ENCODE measurements around the gene LACTB.

LACTB gene

DNA sequence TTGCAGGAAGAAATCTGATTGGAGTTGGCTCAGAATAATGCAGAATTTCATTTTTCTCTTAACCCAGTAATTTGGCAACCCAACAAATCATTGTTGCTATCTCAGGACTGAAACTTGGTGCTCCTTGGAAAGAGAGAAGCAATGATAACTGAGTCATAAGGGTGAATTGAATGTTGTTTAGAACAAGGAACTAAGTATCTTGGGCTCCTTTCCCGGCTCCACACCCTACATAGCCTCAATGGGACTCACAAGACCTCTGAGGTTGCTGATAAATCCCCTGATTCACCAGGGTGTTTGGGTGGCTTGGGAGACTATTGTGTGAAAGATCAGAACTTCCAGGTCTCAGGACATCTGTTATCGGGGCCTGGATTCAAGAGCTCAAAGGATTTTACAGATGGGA is 60.0 kb downstream of the LACTB start:
- no peak for DNase-seq

DNA sequence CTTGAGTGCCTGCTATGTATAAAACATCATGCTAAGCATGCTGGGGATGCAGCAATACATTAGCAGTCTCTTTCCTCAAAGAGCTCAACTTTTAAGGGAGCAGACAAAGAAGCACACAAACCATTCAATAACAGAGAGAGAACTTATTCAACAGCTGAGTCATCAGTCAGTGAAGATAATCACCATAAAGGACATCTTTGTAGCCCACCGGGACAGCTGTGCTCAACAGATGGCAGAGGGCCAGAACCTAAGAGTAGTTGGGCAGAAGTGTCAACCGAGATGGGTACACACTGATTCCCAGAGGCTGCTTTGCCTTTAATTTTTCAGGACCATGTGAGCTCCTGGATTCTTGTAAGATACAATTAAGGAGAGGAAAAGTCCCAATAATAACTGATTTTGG is 63.5 kb downstream of the LACTB start:
- DNase-seq: no peak

DNA sequence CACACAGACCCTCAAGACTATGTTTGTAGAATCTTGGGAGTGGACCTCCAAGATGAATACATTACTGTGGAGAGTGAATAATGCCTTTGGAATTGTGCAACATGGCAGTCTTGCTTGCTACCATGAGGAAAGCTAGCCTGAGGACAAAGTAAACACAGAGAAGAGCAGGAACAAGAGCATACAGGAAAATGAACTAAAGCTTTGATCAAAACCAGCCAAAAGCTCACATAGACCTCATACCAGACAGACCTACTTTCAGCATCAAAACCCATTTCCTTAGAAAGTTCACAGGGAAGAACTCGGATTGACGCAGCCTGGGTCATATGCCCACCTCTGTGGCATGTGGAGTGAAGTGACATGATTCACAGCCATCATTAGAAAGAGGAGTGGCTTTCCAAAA is 64.4 kb downstream of the LACTB start:
- peak; percentile 80 for DNase-seq

DNA sequence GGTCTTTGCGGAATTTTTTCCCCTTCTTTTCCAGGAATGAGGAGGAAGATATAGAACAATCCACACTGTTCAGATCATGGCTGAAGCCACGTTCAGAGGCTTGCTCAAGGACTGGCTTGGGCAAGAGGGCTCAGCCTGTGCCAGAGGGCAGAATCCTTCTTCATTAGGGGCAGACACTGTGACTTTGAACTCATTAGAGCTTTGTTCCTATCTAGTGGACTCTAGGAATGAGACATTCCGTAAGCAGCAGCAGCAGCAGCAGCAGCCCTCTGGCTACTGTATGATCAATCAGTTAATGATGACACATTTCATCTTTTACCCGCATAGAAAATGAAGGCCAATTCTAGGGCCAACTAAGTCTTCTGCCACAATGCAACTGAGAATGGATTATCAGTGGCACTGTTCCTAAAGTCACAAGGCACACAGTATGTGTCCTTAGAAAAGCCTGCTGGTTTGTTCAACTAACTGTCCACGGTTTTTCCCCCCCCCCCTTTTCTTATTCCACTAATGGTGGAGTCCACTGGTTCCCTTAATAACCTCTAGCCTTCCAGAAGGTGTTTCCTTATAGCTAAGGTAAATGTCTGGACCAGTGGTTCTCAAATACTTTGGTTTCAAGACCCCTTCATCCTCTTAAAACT is 66.0 kb downstream of the LACTB start:
- DNase-seq: no peak

DNA sequence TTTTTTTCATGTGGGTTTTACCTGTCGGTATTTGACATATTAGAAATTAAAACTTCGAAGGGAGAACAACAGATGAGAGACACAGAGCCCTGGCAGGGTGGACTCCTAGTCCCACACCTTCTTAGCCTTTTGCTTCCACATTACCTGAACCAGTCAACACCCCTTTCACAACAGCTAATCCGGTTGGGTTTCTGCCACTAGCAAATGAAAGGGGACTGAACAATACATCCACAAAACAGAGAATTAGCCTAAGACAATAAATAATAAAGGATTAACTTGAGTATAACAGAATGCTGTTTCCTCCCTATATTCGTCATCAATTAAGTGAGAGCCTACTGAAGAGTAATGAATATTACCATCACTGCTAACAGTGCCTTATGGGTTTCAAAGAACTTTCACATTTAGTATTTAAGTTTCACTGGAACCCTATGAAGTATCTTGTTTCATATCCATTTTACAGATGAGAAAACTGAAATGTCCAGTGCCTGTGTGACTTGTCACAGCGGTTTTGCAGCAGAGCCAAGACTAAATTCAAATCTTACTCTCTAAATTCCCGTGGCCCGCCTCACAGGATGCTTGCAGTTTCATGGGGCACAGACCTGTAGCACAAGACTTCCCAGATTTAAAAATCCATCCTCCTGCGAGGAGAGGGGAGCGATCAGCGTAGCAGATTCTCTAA is 66.7 kb downstream of the LACTB start:
- DNase-seq: no peak

DNA sequence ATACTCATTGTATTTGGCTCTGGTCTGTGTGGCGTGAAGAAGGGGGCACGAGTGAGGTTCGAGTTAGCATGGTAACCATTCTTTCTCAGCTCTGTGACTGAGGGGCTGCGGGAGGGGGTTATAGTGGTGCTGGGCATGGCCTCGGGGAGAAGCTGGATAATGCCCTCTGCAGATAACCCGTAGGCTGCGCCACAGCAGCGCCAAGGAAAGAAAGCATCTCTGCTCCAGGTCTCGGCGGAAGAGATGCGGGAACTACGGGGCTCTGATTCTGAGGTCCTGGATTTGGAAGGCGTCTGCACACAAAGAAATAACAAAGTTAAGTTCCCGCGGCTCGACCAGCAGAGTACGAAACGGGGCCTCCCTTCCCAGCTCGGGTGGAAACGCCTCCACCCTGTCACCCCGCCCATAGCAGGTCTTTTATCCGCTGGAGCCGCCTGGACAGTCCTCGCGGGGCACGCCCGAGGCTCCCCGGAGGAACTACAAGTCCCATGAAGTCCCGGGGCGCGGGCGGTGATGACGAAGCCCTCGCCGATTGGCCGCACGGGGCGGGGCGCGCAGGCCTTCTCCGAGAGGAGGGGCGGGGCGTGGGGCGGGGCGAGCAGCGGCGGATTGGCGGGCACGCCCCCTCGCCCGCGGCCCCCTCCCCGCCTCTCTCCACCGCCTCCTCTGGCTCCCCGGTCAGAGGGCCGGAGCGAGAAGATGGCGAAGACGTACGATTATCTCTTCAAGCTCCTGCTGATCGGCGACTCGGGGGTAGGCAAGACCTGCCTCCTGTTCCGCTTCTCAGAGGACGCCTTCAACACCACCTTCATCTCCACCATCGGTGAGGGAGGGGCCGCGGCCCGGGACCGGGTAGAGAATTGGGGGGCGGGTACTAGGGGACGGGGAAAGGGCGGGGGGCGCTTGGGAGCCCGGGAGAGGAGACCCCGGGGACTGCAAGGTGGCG is 67.5 kb downstream of the LACTB start, which contains the start of gene RAB8B:
TSS of gene RAB8B (plus strand) at position 681 of the 946 bp plus-strand sequence. CDS start at position 700, 19 bp downstream.
- DNase-seq: peak; percentile 95

DNA sequence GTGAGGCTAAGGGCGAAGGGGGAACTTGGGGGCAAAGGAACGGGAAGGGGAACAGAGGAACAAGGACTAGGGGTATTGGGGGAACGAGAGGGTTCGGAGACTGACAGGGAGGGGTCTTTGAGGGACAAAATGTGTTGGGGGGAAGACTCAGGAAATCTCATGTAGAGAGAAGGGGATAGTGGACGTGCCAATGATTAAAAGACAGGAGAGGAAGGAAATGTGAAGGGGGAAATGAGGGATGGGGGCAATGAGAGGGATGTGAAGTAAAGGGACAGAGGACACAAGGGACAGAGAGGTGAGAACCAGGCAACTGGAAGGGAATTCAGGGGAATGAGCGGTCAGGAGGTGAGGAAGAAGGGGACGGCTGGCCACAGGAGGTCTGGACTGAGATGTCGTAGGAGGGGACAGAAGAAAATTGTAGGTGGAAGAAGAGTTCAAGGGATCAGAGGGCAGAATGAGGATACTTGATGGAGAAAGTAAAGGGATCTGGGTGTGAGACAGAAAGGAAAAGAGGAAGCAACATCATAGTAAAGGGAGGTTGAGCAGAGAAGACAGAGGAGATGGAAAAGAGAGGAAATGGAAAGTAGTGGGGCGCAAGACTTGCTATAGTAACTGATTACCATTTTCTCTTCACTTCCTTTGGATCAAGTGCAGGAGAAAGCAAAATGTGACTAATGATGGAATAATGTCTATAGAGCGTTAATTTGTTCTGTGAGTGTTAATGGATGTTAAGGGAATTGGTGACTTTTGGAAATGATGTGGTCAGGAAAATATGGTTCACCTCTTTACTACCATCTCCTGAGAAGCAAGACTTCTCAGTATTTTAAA is 68.5 kb downstream of the LACTB start:
- DNase-seq: no peak

DNA sequence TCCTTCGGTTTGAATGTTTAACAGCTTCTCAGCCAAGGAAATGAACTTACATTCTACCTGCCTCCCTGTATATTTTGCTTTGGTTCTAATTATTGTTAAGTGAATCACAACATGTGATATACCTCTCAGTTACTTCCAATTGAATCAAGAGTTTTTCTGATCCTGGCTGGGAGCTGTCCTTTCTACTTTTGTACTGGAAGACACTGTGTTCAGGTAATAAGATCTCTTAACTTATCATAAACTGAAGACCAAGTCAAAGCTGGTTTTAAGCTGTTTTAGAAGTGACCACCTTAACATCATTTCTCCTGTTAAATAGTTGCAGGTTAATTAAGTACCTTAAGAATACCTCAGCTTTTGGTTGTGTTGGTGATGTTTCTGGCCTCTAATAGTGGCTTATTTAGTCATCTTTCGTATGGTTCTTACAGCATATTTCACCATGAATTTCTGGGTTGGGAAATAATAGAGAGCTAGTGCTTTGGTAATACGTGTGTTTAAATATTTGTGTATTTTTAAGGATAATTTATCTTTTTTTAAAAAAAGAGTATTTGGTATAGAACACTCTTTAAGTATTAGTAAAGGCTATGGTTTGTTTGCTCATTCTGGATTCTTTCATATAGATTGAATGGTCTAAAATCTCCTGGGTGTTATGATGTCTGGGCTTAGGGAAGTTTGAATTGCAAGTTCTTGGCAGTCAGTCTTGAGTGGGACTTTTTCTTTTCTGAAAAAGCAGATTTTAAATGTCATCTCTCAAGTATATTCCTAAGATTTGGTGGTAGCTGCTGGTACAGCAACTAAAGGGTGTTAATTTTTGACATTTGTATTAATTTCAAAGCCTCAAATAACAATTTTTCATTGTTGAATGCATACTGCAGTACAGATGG is 69.3 kb downstream of the LACTB start:
- DNase-seq: no peak

Measured in NCI-H226 (cell line).